Stomach smooth muscle (tissue), 2 donors: ENCODE data around the gene PPFIA2.
"Not testable (repeated sequence)": the region's sequence is repeated elsewhere in the genome, so short reads cannot be mapped to it uniquely, and the experiment has no call there.

ENCODE experiments used
- H3K27ac ChIP-seq: one replicate; pipeline ENCODE4 v1.7.0; 2013; ENCODE audit warnings: mild to moderate bottlenecking, low read length, inconsistent platforms
- H3K27me3 ChIP-seq, 2 donors: one replicate each; pipeline ENCODE4 v1.7.0; 2013; ENCODE audit warnings: low read length in 2 of 2; ENCODE audit not compliant: insufficient read depth in 2 of 2, control insufficient read depth in 1 of 2
- H3K36me3 ChIP-seq, 2 donors: one replicate each; pipeline ENCODE4 v1.7.0; 2013; ENCODE audit warnings: low read length in 2 of 2; ENCODE audit not compliant: control insufficient read depth in 2 of 2, insufficient read depth in 2 of 2
- H3K4me1 ChIP-seq: one replicate; pipeline ENCODE4 v1.7.0; 2013; ENCODE audit warnings: low read length; ENCODE audit not compliant: control insufficient read depth, insufficient read depth
- H3K4me3 ChIP-seq, 2 donors: one replicate each; pipeline ENCODE4 v1.7.0; 2013; ENCODE audit warnings: low read length in 2 of 2
- H3K9ac ChIP-seq, 2 donors: one replicate each; pipeline ENCODE4 v1.7.0; 2013; ENCODE audit warnings: low read length in 2 of 2, mild to moderate bottlenecking in 1 of 2
- H3K9me3 ChIP-seq, 2 donors: one replicate each; pipeline ENCODE4 v1.7.0; 2013; ENCODE audit warnings: low read length in 2 of 2; ENCODE audit not compliant: control insufficient read depth in 2 of 2
- donor health status: healthy.
- donor health status: Pancreatic carcinoma.

PPFIA2 gene

DNA sequence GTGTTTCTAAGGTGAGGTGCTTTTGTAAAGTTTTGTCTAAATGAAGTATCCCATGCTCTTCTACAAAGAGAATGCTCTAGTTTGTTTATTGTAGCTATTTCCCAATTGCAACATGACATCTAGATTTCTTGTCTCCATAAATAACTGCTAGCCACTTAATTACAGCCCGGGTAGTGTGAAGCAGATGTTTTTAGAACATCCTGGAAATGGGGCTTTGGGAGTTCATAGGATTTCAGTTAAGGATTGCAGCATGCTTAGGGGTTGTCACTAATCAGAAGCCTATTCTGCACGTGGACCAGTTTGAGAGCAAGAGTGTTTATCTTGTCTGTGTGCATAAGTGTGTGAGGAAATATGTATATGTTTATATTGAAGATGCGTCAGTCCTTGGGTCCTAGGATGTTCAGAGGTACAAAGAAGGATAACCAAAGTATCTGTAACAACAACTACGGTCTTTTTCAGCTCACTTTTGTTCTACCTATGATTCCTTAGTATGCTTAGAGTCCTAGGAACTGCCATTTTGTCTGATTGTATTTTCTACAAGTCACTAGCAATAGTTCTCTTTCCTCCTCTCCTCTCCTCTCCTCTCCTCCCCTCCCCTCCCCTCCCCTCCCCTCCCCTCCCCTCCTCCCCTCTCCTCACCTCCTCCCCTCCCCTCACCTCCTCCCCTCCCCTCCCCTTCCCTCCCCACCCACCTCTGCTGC is 546.0 kb downstream of the PPFIA2 start:
- no peaks in the 10 kb centered on the region for H3K27me3 ChIP-seq
- no peaks in the 10 kb centered on the region for H3K4me1 ChIP-seq
- H3K9ac ChIP-seq: no peak overlapping the region

DNA sequence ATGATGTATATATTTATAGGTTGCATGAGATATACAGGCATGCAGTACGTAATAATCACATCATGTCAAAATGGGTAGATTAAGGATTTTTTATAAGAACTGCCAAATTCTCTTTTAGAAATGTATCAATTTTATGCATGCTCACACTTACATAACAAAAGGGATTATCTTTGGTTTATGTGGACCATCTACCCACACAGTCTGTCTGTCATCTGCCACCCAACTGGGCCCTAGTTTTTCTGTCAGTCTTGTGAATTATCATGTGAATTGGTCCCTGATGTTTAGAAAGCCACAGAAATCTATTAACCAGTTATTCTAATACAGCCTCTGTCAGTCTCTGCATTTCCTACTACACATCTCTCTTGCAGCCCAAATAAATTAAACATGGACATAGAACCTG is 547.8 kb downstream of the PPFIA2 start:
- Histone ChIP-seq H3K9me3 (no peaks in the 10 kb centered on the region), H3K27ac (no peak overlapping the region), H3K36me3 (no peaks in the 10 kb centered on the region), H3K4me3 (no peak overlapping the region), H3K27me3 (no peaks in the 10 kb centered on the region), H3K9ac (no peak overlapping the region), H3K4me1 (no peaks in the 10 kb centered on the region)

More for the DNA sequence above, 546.0 kb downstream of the PPFIA2 start:
- Histone ChIP-seq H3K9me3 (no peaks in the 10 kb centered on the region), H3K36me3 (no peaks in the 10 kb centered on the region), H3K4me3 (no peak overlapping the region), H3K27ac (no peak overlapping the region)

DNA sequence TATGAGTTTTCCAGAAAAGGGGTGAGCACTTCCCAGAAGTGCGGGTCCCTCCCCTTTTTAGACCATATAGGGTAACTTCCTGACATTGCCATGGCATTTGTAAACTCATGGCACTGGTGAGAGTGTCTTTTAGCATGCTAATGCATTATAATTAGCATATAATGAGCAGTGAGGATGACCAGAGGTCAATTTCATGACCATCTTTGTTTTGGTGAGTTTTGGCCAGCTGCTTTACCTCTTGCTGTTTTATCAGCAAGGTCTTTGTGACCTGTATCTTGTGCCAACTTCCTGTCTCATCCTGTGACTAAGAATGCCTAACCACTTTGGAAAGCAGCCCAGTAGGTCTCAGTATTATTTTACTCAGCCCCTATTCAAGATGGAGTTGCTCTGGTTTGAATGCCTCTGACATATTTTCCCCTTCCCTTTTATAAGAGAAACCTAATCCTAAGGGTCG is 549.4 kb downstream of the PPFIA2 start:
- H3K9ac ChIP-seq, H3K9me3 ChIP-seq, H3K27ac ChIP-seq: not testable (repeated sequence)

DNA sequence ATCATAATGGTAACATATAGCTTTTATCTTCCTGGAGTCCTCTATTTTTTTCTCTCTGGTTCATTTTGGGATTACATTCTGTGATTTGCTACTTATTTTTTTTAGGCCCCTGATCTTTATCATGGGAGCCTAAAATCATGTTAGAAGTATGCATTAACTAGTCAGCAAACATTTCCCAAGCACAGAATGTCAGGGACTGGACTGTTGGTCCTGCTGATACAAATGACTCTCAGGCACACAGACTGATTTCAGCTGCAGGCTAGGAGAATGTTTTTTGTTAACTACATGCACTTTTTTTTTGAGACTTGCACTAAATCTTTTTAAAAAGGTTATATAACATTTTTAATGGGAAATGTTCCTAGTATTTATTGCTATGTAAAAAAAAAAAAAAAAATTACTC is 550.1 kb downstream of the PPFIA2 start:
- Histone ChIP-seq H3K4me1 (no peaks in the 10 kb centered on the region), H3K36me3 (no peaks in the 10 kb centered on the region), H3K27ac (no peak overlapping the region), H3K4me3 (no peak overlapping the region), H3K27me3 (no peaks in the 10 kb centered on the region), H3K9ac (no peak overlapping the region), H3K9me3 (no peaks in the 10 kb centered on the region)

More for the DNA sequence above, 549.4 kb downstream of the PPFIA2 start:
- H3K4me1 ChIP-seq, H3K36me3 ChIP-seq, H3K4me3 ChIP-seq, H3K27me3 ChIP-seq: not testable (repeated sequence)

DNA sequence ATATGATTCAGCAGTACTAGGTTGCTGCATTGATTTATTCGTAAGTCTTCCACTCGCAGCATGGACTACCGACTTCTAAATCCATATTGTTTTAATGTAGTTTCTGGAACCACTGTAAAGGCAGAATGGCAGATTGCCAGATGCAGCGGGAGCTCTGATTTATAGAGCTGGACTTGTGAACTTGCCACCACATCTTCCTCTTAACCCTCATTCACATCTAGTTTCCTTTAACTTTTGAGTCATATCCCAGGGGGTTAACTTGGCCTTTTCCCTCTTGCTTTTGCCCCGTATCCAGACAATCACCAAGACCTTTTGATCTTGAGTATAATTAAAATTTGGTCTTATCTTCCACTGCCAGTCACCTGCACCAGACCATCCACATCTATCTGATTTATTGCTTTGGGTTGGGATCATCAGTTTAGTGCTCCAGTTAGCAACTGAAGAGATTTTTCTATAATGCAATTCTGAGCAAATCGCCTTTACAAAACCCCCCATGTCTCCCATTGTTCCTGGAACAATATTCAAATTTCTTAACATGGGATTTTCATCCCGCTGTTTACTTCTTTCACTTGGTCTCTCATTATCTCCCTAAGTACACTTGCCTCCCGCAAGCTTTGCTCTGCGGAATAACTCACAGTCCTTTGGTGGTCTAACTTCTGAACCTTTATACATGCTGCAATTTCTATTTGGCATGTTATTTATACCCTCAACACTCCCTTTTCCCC is 550.8 kb downstream of the PPFIA2 start:
- H3K9me3 ChIP-seq: no peaks in the 10 kb centered on the region
- no peaks in the 10 kb centered on the region for H3K27me3 ChIP-seq
- H3K36me3 ChIP-seq: no peaks in the 10 kb centered on the region
- no peak overlapping the region for H3K27ac ChIP-seq
- H3K4me1 ChIP-seq: no peaks in the 10 kb centered on the region
- H3K4me3 ChIP-seq: no peak overlapping the region
- H3K9ac ChIP-seq: no peak overlapping the region
